D341Med (cell line): ENCODE results near the gene HS6ST3.

Source experiments
- DNase-seq: peaks from one replicate; pipeline ENCODE4 v3.0.0; 2012; ENCODE audit warnings: low spot score

Gene HS6ST3

GRCh38 chr13:96837809-96838208, 747.9 kb downstream of the HS6ST3 start:
- no peak for DNase-seq

GRCh38 chr13:96844195-96844594, 754.3 kb downstream of the HS6ST3 start:
- no peak for DNase-seq

DNA sequence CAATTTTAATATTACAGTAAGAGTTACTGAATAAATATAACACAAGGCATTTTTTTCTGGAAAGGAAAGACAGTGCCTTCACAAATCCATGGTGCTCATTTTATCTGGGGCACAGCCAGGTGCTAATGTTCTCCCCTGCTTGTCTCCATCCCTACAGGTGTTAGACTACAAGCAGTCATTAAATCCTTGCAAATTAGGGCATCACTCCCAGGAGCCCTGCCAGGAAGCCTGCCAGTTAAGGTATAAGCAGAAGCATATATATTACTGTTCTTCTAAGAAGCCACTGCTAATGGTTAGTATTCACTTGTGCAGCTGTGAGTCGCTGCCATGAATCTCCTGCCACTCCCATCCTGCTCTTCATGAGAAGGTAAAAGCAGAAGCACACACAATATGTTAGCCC, 754.7 kb downstream of the HS6ST3 start:
- DNase-seq, result no peak

DNA sequence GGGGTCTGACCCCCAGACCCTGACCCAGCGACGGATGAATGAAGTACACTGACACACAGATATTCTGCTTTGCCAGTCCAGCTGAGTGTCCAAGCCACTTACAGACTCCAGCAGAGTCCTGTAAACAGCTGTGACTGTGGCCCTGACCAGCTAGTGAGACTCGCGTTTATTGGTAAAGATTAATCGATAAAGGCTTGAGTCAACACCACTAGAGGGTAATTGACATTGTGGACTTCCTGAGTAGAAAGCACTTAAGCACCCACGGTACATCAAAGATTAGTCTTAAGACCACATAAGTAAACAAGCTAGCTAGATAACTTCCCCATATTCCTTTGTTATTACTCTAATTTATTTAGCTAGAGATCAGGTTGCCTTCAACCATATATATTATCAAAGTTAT, 758.4 kb downstream of the HS6ST3 start:
- no peak for DNase-seq

DNA sequence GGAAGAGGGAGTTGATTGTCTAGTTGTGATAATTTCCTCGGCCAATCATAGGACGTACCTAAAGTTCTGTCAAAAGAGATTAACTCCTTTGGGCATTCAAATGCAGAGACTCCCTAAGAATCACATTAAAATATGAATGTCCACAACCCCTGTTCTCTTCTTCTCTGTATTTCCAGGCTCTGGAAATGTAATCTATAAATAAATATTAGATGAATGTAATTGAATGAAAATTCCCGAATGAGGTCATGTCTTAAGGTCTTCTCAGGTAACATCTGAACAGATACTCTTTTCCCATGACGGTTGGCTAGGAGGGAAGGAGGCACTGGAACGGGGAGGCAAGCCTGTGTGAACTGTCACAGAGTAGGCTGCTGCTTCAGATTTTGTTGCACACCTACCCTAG, 759.2 kb downstream of the HS6ST3 start:
- DNase-seq, result no peak

- DNase-seq, result no peak
Measured at GRCh38 chr13:96850538-96851145, 760.7 kb downstream of the HS6ST3 start.

- DNase-seq, result no peak
Measured at GRCh38 chr13:96851856-96852445, 762.0 kb downstream of the HS6ST3 start.

- DNase-seq, result no peak
Measured at GRCh38 chr13:96858133-96858826, 768.4 kb downstream of the HS6ST3 start.

GRCh38 chr13:96860882-96861281, 771.0 kb downstream of the HS6ST3 start:
- DNase-seq, result no peak

GRCh38 chr13:96862093-96862492, 772.2 kb downstream of the HS6ST3 start:
- DNase-seq, result no peak

GRCh38 chr13:96862999-96863398, 773.1 kb downstream of the HS6ST3 start:
- no peak for DNase-seq

GRCh38 chr13:96871469-96871868, 781.6 kb downstream of the HS6ST3 start:
- no peak for DNase-seq

DNA sequence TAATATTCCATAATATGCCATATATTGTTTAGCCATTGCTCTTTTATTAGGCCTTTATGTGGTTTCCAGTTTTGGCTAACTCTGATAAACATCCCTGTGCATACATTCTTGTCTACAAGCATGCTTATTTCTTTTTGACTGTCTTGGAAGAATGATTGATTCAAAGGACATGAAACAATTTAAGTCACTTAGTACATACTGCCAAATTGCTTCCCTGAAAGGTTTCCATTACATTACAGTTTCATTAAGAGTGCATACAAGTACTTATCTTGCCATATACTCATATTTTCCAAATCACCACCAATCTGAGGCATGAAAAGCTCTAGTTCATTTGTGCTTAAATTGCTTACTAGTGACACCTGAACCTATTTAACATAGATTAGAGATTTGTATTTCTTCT, 790.5 kb downstream of the HS6ST3 start:
- no peak for DNase-seq
